Measurements from ENCODE around the gene CBFA2T3. TPM values are rescaled to one million over a fixed set of nuclear protein-coding genes. Genes with fewer than 3 reads are reported as not detected.

CBFA2T3 gene
- total and polyA plus RNA-seq, 2 of the 8 experiments (the other 6 are each of a cell fraction or from before 2014, with no cell fraction given) = 0.51 to 1.3 TPM

GRCh38 chr16:88971371-88972097, 5.5 kb downstream of the CBFA2T3 start:
- H2BK12ac ChIP-seq (ENCODE audit: low read depth, low read length) = no peak overlapping the region
- H2BK15ac ChIP-seq (ENCODE audit: low read length) = no peak overlapping the region
- H3K4me2 ChIP-seq (ENCODE audit: insufficient read depth in 1 of 2, low read depth in 2 of 2, low read length in 2 of 2) = no peak overlapping the region
- no peak overlapping the region for H3K56ac ChIP-seq (replicated peaks; ENCODE audit: insufficient read length, low read depth, low read length)
- no peak overlapping the region for H4K8ac ChIP-seq (ENCODE audit: extremely low read depth, insufficient read depth, low read length)
- no peak overlapping the region for H3K18ac ChIP-seq (ENCODE audit: extremely low read depth, low read length)
- H3K4ac ChIP-seq (replicated peaks; ENCODE audit: insufficient read length, low read depth, low read length) = no peak overlapping the region
- no peak overlapping the region for H2BK20ac ChIP-seq (ENCODE audit: low read length)
- no peak overlapping the region for H3K14ac ChIP-seq (ENCODE audit: insufficient read length)
- H2BK120ac ChIP-seq (replicated peaks; ENCODE audit: low read depth, low read length) = no peak overlapping the region
- no peak overlapping the region for H4K91ac ChIP-seq (replicated peaks; ENCODE audit: insufficient read length, low read length)
- no peak overlapping the region for H2AK5ac ChIP-seq (ENCODE audit: low read depth, low read length)
- 84% methylated on average over 21 of the region's 29 CpGs; no CpG with 5 or more reads in 1 of the 2 experiments for WGBS, 2 experiments (ENCODE audit: extremely low coverage in 1 of 2, insufficient coverage in 1 of 2, insufficient read length in 1 of 2, insufficient replicate concordance in 2 of 2, low coverage in 1 of 2, low lambda C conversion rate in 2 of 2, missing lambda C conversion rate in 1 of 2)
- no peak overlapping the region for H3K9ac ChIP-seq (replicated peaks in 1 of 4; ENCODE audit: extremely low read depth in 1 of 4, low read depth in 3 of 4, low read length in 3 of 4)
- POLR2A ChIA-PET (ENCODE audit: partially characterized antibody) = no interaction called here
- H3K23me2 ChIP-seq (ENCODE audit: low read depth, low read length) = no peaks in the 10 kb centered on the region; the same call in 1 of the 2 replicates
- H3K9me3 ChIP-seq (ENCODE audit: insufficient read depth in 2 of 2, low read depth in 1 of 2, low read length in 1 of 2) = no peaks in the 10 kb centered on the region
- H3K79me1 ChIP-seq (ENCODE audit: low read depth, low read length) = no peaks in the 10 kb centered on the region
- peaks cover 0 to 6% (median 3%) of the 10 kb centered on the region in 4 experiments; a peak in 2 of 7 replicates for H3K4me1 ChIP-seq (replicated peaks in 1 of 4; ENCODE audit: control insufficient read depth in 3 of 4, insufficient read depth in 4 of 4, low read length in 3 of 4)
- TF ChIP-seq PHF8 (conservative IDR thresholded peaks at IDR 0.05; ENCODE audit: low read depth, low read length) = no peak
- TF ChIP-seq JUN (IDR thresholded peaks at IDR 0.05; ENCODE audit: low read depth, low read length) = no peak
- TF ChIP-seq CTBP2 (IDR thresholded peaks at IDR 0.05; ENCODE audit: borderline replicate concordance, insufficient read depth, insufficient read length, low read length) = no peak
- no peak for TF ChIP-seq NRF1 (IDR thresholded peaks at IDR 0.05; ENCODE audit: low read depth, low read length)
- no peak for TF ChIP-seq RXRA (IDR thresholded peaks at IDR 0.05; ENCODE audit: insufficient read depth, low read depth, low read length)
- no peak for TF ChIP-seq E2F6 (IDR thresholded peaks at IDR 0.05)
- TF ChIP-seq CBX5 (IDR thresholded peaks at IDR 0.05; ENCODE audit: low read depth, low read length) = no peak
- TF ChIP-seq EP300 (IDR thresholded peaks at IDR 0.05; ENCODE audit: borderline replicate concordance in 1 of 2, low read depth in 2 of 2, low read length in 2 of 2) = no peak
- no peak for TF ChIP-seq USF2 (IDR thresholded peaks at IDR 0.05; ENCODE audit: low read length)
- H2AFZ ChIP-seq (ENCODE audit: low read length) = no peak overlapping the region
- FAIRE-seq (no peak), DNase-seq (ENCODE audit: low read depth in 1 of 2, low spot score in 2 of 2) (no peak)
- no peaks in the 10 kb centered on the region for H4K20me1 ChIP-seq (replicated peaks in 1 of 2; ENCODE audit: control insufficient read depth in 1 of 2, insufficient read depth in 2 of 2, low read length in 2 of 2)
- no peaks in the 10 kb centered on the region for H3K79me2 ChIP-seq (ENCODE audit: control insufficient read depth in 1 of 2, insufficient read depth in 2 of 2, low read length in 2 of 2)
- H3K4me3 ChIP-seq (ENCODE audit: extremely low read depth in 1 of 4, insufficient read depth in 2 of 4, low read depth in 3 of 4, low read length in 4 of 4) = no peak overlapping the region
- H3K27me3 ChIP-seq (replicated peaks in 1 of 4; ENCODE audit: control insufficient read depth in 3 of 4, extremely low read depth in 1 of 4, insufficient read depth in 3 of 4, low read length in 3 of 4) = no peaks in the 10 kb centered on the region
- CTCF ChIA-PET (ENCODE audit: partially characterized antibody) = interaction anchor here (0.6 to 2.0 kb wide), 6 partner anchors 10 to 196 kb away, joined by 3 to 4 read pairs (median 3); no protein-coding TSS in a partner anchor
- no peak overlapping the region for H3K23ac ChIP-seq (ENCODE audit: insufficient read length)
- H3K36me3 ChIP-seq (ENCODE audit: control insufficient read depth in 2 of 4, insufficient read depth in 4 of 4, low read length in 3 of 4) = no peaks in the 10 kb centered on the region
- no peak overlapping the region for H3K27ac ChIP-seq (ENCODE audit: low read depth, low read length)
- H2BK5ac ChIP-seq (ENCODE audit: low read depth, low read length) = no peak overlapping the region
- no peak overlapping the region for H4K5ac ChIP-seq (ENCODE audit: insufficient read length, low read depth, low read length)
